ENCODE measurements around the gene C16orf74. TPM values are rescaled to one million over a fixed set of nuclear protein-coding genes. Genes with fewer than 3 reads are reported as not detected.

The C16orf74 gene
- total and polyA plus RNA-seq, 2 of the 13 experiments (the other 11 are each of a cell fraction or from before 2014, with no cell fraction given) = 0.13 to 0.29 TPM

DNA sequence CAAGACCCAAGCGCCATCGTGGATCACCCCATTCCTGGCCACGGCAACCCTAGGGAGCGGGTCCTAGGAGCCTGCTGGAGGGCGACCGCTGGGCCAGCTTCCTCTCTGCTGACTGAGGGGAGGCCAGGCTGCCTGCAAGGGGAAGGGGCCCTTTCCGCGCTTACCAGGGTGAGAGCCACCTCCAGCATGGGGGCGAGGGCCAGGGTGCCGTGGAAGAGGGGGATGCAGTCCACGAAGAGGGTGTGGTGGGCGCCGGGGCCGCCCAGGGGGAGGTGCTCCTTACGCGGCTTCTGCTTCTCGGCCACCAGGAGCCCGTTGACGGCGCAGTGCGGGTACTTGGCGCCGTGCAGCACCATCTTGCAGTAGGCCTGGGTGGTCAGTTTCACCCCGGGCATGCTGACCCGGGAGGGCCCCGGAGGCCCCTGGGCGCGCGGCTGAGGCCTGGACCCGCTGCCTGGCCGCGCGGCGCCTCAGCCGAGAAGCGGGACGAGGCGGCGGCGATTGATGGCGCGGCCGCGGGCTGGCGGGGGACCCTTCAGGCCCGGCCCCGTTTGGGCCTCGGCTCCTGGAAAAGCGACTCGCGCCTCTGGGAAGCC, 48.1 kb upstream of the C16orf74 start (continued):
- no peak for TF ChIP-seq HMGXB3 (CRISPR knock-in tag; IDR thresholded peaks at IDR 0.05; ENCODE audit: borderline replicate concordance)
- no peak for TF ChIP-seq MAFF (IDR thresholded peaks at IDR 0.05; ENCODE audit: low read depth, low read length)
- no peak for TF ChIP-seq LCORL (IDR thresholded peaks at IDR 0.05)
- no peak for TF ChIP-seq LCORL (CRISPR knock-in tag; IDR thresholded peaks at IDR 0.05)
- 0 out of 2 replicates have a peak, but pooled peaks have one; percentile 23 for TF ChIP-seq ZNF549 (CRISPR knock-in tag; IDR thresholded peaks at IDR 0.05)
- 0 out of 2 replicates have a peak, but pooled peaks have one; percentile 13 for TF ChIP-seq ZNF296 (CRISPR knock-in tag; conservative IDR thresholded peaks at IDR 0.05)
- TF ChIP-seq FOXK1 (CRISPR knock-in tag; IDR thresholded peaks at IDR 0.05; ENCODE audit: borderline replicate concordance, low read depth) = no peak
- TF ChIP-seq, protein P1, sequence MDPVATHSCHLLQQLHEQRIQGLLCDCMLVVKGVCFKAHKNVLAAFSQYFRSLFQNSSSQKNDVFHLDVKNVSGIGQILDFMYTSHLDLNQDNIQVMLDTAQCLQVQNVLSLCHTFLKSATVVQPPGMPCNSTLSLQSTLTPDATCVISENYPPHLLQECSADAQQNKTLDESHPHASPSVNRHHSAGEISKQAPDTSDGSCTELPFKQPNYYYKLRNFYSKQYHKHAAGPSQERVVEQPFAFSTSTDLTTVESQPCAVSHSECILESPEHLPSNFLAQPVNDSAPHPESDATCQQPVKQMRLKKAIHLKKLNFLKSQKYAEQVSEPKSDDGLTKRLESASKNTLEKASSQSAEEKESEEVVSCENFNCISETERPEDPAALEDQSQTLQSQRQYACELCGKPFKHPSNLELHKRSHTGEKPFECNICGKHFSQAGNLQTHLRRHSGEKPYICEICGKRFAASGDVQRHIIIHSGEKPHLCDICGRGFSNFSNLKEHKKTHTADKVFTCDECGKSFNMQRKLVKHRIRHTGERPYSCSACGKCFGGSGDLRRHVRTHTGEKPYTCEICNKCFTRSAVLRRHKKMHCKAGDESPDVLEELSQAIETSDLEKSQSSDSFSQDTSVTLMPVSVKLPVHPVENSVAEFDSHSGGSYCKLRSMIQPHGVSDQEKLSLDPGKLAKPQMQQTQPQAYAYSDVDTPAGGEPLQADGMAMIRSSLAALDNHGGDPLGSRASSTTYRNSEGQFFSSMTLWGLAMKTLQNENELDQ (CRISPR knock-in tag; IDR thresholded peaks at IDR 0.05; ENCODE audit: borderline replicate concordance) = no peak
- no peak for TF ChIP-seq SKIL (CRISPR knock-in tag; IDR thresholded peaks at IDR 0.05; ENCODE audit: borderline replicate concordance)
- TF ChIP-seq GABPB1 (CRISPR knock-in tag; IDR thresholded peaks at IDR 0.05) = no peak
- TF ChIP-seq DNMT3B (CRISPR knock-in tag; conservative IDR thresholded peaks at IDR 0.05) = no peak
- no peak for TF ChIP-seq SP140L (CRISPR knock-in tag; IDR thresholded peaks at IDR 0.05; ENCODE audit: borderline replicate concordance)
- 0 out of 2 replicates have a peak, but pooled peaks have one; percentile 26 for TF ChIP-seq HIVEP1 (CRISPR knock-in tag; IDR thresholded peaks at IDR 0.05)
- TF ChIP-seq, protein P2, sequence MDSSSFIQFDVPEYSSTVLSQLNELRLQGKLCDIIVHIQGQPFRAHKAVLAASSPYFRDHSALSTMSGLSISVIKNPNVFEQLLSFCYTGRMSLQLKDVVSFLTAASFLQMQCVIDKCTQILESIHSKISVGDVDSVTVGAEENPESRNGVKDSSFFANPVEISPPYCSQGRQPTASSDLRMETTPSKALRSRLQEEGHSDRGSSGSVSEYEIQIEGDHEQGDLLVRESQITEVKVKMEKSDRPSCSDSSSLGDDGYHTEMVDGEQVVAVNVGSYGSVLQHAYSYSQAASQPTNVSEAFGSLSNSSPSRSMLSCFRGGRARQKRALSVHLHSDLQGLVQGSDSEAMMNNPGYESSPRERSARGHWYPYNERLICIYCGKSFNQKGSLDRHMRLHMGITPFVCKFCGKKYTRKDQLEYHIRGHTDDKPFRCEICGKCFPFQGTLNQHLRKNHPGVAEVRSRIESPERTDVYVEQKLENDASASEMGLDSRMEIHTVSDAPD (CRISPR knock-in tag; IDR thresholded peaks at IDR 0.05) = no peak
- no peak for TF ChIP-seq ZNF570 (CRISPR knock-in tag; IDR thresholded peaks at IDR 0.05; ENCODE audit: borderline replicate concordance)
